Activated T-cell treated with anti-CD3 and anti-CD28 coated beads, Interleukin-2, amount 50 U/mL, for 24 hours (primary cell): ENCODE measurements around the gene ZMAT5.

Source experiments
- DNase-seq: peaks from one replicate; pipeline ENCODE4 v3.0.0-alpha.2; 2020
- H3K27ac Mint-ChIP-seq: 2 replicates; pipeline ENCODE4 v1.8.0; 2020; ENCODE audit warnings: mild to moderate bottlenecking, mixed read lengths
- H3K27me3 Mint-ChIP-seq: 2 replicates; pipeline ENCODE4 v1.8.0; 2020; ENCODE audit warnings: mixed read lengths
- H3K36me3 Mint-ChIP-seq: 2 replicates; pipeline ENCODE4 v1.8.0; 2020; ENCODE audit warnings: low read depth, mixed read lengths
- H3K4me1 Mint-ChIP-seq: 2 replicates; pipeline ENCODE4 v1.8.0; 2020; ENCODE audit warnings: low read depth, mixed read lengths
- H3K4me3 Mint-ChIP-seq: 2 replicates; pipeline ENCODE4 v1.8.0; 2020; ENCODE audit warnings: mild to moderate bottlenecking, moderate library complexity, mixed read lengths
- H3K9me3 Mint-ChIP-seq: 2 replicates; pipeline ENCODE4 v1.8.0; 2020; ENCODE audit warnings: mixed read lengths

ZMAT5 gene

DNA sequence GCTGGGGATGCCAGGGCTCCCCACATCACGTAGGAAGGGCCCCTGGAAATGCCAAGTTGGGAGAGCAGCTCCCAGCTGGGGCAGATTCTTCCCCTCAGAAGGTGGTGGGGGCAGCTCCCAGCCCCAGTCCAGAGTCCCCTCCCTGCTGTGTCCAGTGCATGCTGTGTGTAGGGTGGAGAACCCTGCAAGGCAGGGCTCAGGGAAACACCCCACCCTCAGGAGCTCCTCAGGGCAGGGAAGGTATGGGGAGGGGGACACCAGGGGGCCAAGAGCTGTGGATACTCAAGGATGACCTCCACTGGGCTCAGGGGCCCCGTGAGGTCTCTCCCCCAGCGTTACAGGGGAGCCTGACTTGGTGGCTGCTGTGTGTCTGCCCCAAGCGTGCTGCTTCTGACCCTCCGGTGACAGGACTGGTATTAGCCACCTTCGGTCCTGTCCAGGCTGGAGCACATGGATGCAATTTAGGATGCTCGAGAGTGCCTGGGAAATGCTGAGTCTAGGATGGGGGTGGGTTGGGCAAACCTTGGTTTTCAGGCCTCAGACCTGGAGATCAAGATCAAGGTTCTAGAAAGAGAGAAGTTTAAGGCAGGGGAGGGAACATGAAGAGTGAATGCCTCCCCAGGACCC is 63.1 kb downstream of the ZMAT5 start:
- no peak for DNase-seq
- Mint-ChIP-seq H3K36me3 (no peaks in the 10 kb centered on the region), H3K27ac (no peak overlapping the region), H3K9me3 (no peaks in the 10 kb centered on the region), H3K27me3 (peaks cover 11% of the 10 kb centered on the region), H3K4me1 (peaks cover 22% of the 10 kb centered on the region), H3K4me3 (no peak overlapping the region)

GRCh38 chr22:29702931-29703501 is 63.8 kb downstream of the ZMAT5 start:
- DNase-seq = no peak
- H3K27me3 Mint-ChIP-seq = peaks cover 11% of the 10 kb centered on the region
- peaks cover 3% of the 10 kb centered on the region for H3K36me3 Mint-ChIP-seq
- peaks cover 22% of the 10 kb centered on the region for H3K4me1 Mint-ChIP-seq
- H3K9me3 Mint-ChIP-seq = no peaks in the 10 kb centered on the region
- H3K27ac Mint-ChIP-seq = no peak overlapping the region
- no peak overlapping the region for H3K4me3 Mint-ChIP-seq

GRCh38 chr22:29702000-29702930 is 64.5 kb downstream of the ZMAT5 start:
- Mint-ChIP-seq H3K4me1 (peaks cover 22% of the 10 kb centered on the region), H3K27me3 (peaks cover 11% of the 10 kb centered on the region), H3K36me3 (peaks cover 10% of the 10 kb centered on the region), H3K27ac (no peak overlapping the region), H3K9me3 (no peaks in the 10 kb centered on the region), H3K4me3 (no peak overlapping the region)
- DNase-seq = no peak

GRCh38 chr22:29701155-29701999 is 65.4 kb downstream of the ZMAT5 start:
- Mint-ChIP-seq H3K4me1 (peaks cover 22% of the 10 kb centered on the region), H3K9me3 (no peaks in the 10 kb centered on the region), H3K36me3 (peaks cover 15% of the 10 kb centered on the region), H3K4me3 (no peak overlapping the region), H3K27ac (peak overlapping the region; percentile 44), H3K27me3 (peaks cover 11% of the 10 kb centered on the region)
- DNase-seq = no peak

DNA sequence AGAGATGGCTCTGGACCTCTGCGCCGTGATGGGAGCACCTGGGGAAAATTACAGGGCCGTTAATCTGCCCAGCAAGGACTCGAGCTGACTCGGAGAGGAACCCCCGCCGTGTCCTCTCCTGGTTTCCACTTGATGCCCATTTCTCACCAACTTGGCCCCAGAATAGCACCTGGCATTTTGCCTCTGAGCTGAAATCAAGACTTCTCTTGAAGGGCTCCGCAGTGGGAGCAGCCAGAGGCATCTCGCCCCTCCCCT is 66.0 kb downstream of the ZMAT5 start:
- peaks cover 20% of the 10 kb centered on the region for H3K36me3 Mint-ChIP-seq
- H3K4me3 Mint-ChIP-seq = no peak overlapping the region
- DNase-seq = no peak
- H3K27me3 Mint-ChIP-seq = peaks cover 11% of the 10 kb centered on the region
- H3K9me3 Mint-ChIP-seq = no peaks in the 10 kb centered on the region
- peak overlapping the region; percentile 44 for H3K27ac Mint-ChIP-seq
- H3K4me1 Mint-ChIP-seq = peaks cover 22% of the 10 kb centered on the region

- Mint-ChIP-seq H3K27me3 (peaks cover 11% of the 10 kb centered on the region), H3K9me3 (no peaks in the 10 kb centered on the region), H3K4me1 (peaks cover 22% of the 10 kb centered on the region), H3K27ac (no peak overlapping the region), H3K36me3 (peaks cover 25% of the 10 kb centered on the region), H3K4me3 (no peak overlapping the region)
- no peak for DNase-seq
Measured at GRCh38 chr22:29700206-29700899, 66.5 kb downstream of the ZMAT5 start.

- H3K27me3 Mint-ChIP-seq = peaks cover 8% of the 10 kb centered on the region
- H3K36me3 Mint-ChIP-seq = peaks cover 40% of the 10 kb centered on the region
- no peaks in the 10 kb centered on the region for H3K9me3 Mint-ChIP-seq
- no peak overlapping the region for H3K27ac Mint-ChIP-seq
- H3K4me1 Mint-ChIP-seq = peaks cover 19% of the 10 kb centered on the region
- no peak for DNase-seq
- no peak overlapping the region for H3K4me3 Mint-ChIP-seq
Measured at GRCh38 chr22:29697853-29698598, 68.8 kb downstream of the ZMAT5 start.

GRCh38 chr22:29695129-29695926 is 71.5 kb downstream of the ZMAT5 start:
- Mint-ChIP-seq H3K27me3 (no peaks in the 10 kb centered on the region), H3K4me3 (no peak overlapping the region), H3K9me3 (no peaks in the 10 kb centered on the region), H3K27ac (no peak overlapping the region), H3K36me3 (peaks cover 52% of the 10 kb centered on the region), H3K4me1 (peaks cover 3% of the 10 kb centered on the region)
- DNase-seq = no peak

DNA sequence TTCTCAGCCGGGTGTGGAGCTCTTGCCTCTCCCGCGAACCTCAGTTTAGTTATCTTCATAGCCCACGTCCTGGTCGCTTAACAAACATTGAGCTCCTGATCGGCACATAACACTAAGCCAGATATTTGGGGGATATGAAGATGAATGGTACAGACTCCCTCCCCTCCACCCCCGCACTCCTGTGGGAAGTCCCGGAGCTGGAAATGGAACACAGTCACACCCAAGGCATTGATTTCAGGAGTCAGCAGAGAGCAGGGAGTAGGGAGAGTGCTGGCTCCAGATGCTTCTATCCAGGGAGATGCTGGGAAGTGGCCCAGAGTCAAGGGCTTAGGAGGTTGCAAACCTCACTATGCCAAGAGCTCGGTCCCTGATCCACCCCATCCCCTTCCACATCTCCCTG is 73.1 kb downstream of the ZMAT5 start:
- no peak overlapping the region for H3K27ac Mint-ChIP-seq
- no peaks in the 10 kb centered on the region for H3K9me3 Mint-ChIP-seq
- H3K27me3 Mint-ChIP-seq = no peaks in the 10 kb centered on the region
- H3K4me1 Mint-ChIP-seq = no peaks in the 10 kb centered on the region
- peaks cover 59% of the 10 kb centered on the region for H3K36me3 Mint-ChIP-seq
- DNase-seq = no peak
- H3K4me3 Mint-ChIP-seq = no peak overlapping the region

DNA sequence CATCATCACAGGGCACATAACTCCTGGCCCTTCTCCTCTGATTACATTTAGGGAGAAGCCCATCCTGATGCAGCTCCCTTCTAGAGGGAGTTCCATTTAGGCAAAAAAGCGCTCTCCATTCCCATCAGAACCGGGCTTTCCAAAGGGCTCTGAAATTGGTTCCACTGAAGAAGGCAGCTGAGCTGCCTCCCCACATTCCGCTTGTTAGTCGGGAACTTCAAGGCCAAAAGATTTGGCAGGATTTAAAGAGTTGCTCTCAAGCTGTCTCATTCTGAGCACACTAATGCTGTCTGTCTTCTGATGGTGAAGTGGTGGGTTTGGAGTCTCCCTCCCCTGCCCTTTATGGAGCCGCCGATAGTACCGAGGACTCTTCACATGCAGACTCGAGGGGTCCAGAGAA is 73.6 kb downstream of the ZMAT5 start:
- H3K27me3 Mint-ChIP-seq = no peaks in the 10 kb centered on the region
- no peaks in the 10 kb centered on the region for H3K4me1 Mint-ChIP-seq
- no peaks in the 10 kb centered on the region for H3K9me3 Mint-ChIP-seq
- H3K4me3 Mint-ChIP-seq = no peak overlapping the region
- H3K36me3 Mint-ChIP-seq = peaks cover 62% of the 10 kb centered on the region
- no peak for DNase-seq
- no peak overlapping the region for H3K27ac Mint-ChIP-seq

DNA sequence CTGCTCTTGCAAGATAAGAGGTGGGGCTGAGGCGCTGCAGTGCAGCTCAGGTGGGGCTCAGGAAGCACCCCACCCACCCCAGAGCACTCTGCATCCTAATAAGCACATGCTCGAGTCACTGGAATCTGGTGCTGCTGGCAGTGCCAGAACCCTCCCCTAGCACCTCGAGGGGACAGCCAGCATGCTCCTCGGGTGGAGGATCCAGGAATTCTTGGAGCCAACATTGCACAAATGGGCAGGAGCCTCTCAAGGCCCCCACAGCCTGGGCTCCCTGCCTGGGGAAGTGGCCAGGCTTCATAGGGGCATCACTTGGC is 74.5 kb downstream of the ZMAT5 start:
- H3K9me3 Mint-ChIP-seq = no peaks in the 10 kb centered on the region
- no peak overlapping the region for H3K4me3 Mint-ChIP-seq
- H3K27me3 Mint-ChIP-seq = no peaks in the 10 kb centered on the region
- H3K27ac Mint-ChIP-seq = no peak overlapping the region
- peaks cover 57% of the 10 kb centered on the region for H3K36me3 Mint-ChIP-seq
- no peak for DNase-seq
- H3K4me1 Mint-ChIP-seq = no peaks in the 10 kb centered on the region

DNA sequence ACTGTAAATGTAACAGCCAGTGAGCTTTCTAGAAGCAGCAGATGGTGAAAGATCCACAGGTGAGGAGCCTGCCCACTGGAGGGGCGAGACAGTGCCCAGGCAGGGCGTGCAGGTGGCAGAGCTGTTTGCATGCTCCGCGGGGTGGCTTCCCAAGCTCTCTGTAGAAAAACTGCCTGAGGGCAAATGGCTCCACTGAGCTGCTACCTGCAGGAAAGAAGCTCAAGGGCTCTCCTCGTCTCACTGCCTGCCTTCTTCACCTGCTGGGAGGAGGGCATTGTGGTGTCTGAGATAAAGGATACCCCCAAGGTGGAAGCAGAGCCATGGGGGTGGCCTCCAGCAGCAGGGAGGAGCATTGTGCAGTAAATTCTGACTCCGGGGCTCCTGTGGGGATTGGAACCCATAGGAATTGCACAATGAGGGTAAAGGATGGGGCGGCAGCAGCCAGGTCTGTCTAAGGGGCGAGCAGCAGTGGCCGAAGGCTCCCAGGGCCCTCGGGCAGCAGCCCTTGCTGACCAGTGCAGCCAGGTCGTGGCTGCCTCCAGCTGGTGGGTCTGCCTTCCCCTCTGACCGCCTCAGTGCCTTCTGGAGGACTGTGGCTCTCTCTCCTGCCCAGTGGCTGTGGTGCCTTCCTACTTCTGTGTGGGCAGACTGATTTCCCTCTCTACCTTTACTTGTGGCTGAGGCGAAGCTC is 75.0 kb downstream of the ZMAT5 start:
- no peak for DNase-seq
- H3K4me1 Mint-ChIP-seq = no peaks in the 10 kb centered on the region
- peaks cover 58% of the 10 kb centered on the region for H3K36me3 Mint-ChIP-seq
- no peak overlapping the region for H3K27ac Mint-ChIP-seq
- no peak overlapping the region for H3K4me3 Mint-ChIP-seq
- no peaks in the 10 kb centered on the region for H3K9me3 Mint-ChIP-seq
- H3K27me3 Mint-ChIP-seq = no peaks in the 10 kb centered on the region

GRCh38 chr22:29690476-29690875 is 76.3 kb downstream of the ZMAT5 start:
- H3K9me3 Mint-ChIP-seq = no peaks in the 10 kb centered on the region
- no peaks in the 10 kb centered on the region for H3K4me1 Mint-ChIP-seq
- H3K36me3 Mint-ChIP-seq = peaks cover 59% of the 10 kb centered on the region
- no peak overlapping the region for H3K4me3 Mint-ChIP-seq
- H3K27me3 Mint-ChIP-seq = no peaks in the 10 kb centered on the region
- DNase-seq = no peak
- H3K27ac Mint-ChIP-seq = no peak overlapping the region
